DND-41 (cell line): Measurements from ENCODE around the gene KIF1A.

ENCODE experiments used
- ATAC-seq: fragments of 200-7000 bp; cut with Tn5 transposase; 3 replicates; pipeline ENCODE4 v1.9.1; 2021; ENCODE audit warnings: low read depth; ENCODE audit not compliant: insufficient read depth
- DNase-seq: peaks from one replicate; pipeline ENCODE4 v3.0.0-alpha.2; 2020
- H2AFZ ChIP-seq: 2 replicates; pipeline ENCODE4 v1.6.0; 2012; ENCODE audit warnings: low read depth, low read length
- H3K27ac ChIP-seq: 2 replicates; pipeline ENCODE4 v1.5.1; 2012; ENCODE audit warnings: low read length, inconsistent platforms
- H3K27me3 ChIP-seq: fragments of 200-600 bp; sonication (generic); 2 replicates; pipeline ENCODE4 v1.6.0; 2012; ENCODE audit warnings: low read length, mild to moderate bottlenecking, inconsistent platforms; ENCODE audit not compliant: insufficient read depth, poor library complexity
- H3K36me3 ChIP-seq: 2 replicates; pipeline ENCODE4 v1.5.1; 2012; ENCODE audit warnings: low read length, inconsistent platforms; ENCODE audit not compliant: insufficient read depth
- H3K4me1 ChIP-seq: 2 replicates; pipeline ENCODE4 v1.5.1; 2012; ENCODE audit warnings: mild to moderate bottlenecking, low read length; ENCODE audit not compliant: insufficient read depth
- H3K4me2 ChIP-seq: 2 replicates; pipeline ENCODE4 v1.6.0; 2012; ENCODE audit warnings: mild to moderate bottlenecking, moderate library complexity, low read length, inconsistent platforms; ENCODE audit not compliant: insufficient read depth
- H3K4me3 ChIP-seq, 2 experiments: fragments of 200-600 bp in 1 of 2; shearing (Covaris generic) in 1 of 2; 2 replicates each; pipeline ENCODE4 v1.5.1; 2012 to 2016; ENCODE audit warnings: inconsistent platforms in 2 of 2, low read length in 2 of 2, mild to moderate bottlenecking in 2 of 2, low read depth in 1 of 2, moderate library complexity in 1 of 2
- H3K79me2 ChIP-seq: 2 replicates; pipeline ENCODE4 v1.6.0; 2012; ENCODE audit warnings: low read length, inconsistent platforms; ENCODE audit not compliant: insufficient read depth
- H3K9ac ChIP-seq: 2 replicates; pipeline ENCODE4 v1.6.0; 2012; ENCODE audit warnings: low read depth, mild to moderate bottlenecking, inconsistent platforms, low read length, moderate library complexity
- H3K9me3 ChIP-seq: 2 replicates; pipeline ENCODE4 v1.5.1; 2012; ENCODE audit warnings: low read length, moderate library complexity, mild to moderate bottlenecking, inconsistent platforms; ENCODE audit not compliant: insufficient read depth, severe bottlenecking
- H4K20me1 ChIP-seq: 2 replicates; pipeline ENCODE4 v1.6.0; 2012; ENCODE audit warnings: low read length; ENCODE audit not compliant: insufficient read depth
- EZH2 ChIP-seq: IDR thresholded peaks from 3 replicates; pipeline ENCODE4 v1.6.1; 2012; ENCODE audit warnings: borderline replicate concordance, low read depth, mild to moderate bottlenecking, moderate library complexity, low read length, inconsistent platforms; ENCODE audit not compliant: severe bottlenecking
- TF ChIP-seq, protein P1 (sequence below): IDR thresholded peaks from 2 replicates; pipeline ENCODE4 v1.5.1; 2012; ENCODE audit warnings: borderline replicate concordance, low read length, moderate library complexity, mild to moderate bottlenecking; ENCODE audit not compliant: poor library complexity, severe bottlenecking; ENCODE audit errors: extremely low read depth

Gene KIF1A

DNA sequence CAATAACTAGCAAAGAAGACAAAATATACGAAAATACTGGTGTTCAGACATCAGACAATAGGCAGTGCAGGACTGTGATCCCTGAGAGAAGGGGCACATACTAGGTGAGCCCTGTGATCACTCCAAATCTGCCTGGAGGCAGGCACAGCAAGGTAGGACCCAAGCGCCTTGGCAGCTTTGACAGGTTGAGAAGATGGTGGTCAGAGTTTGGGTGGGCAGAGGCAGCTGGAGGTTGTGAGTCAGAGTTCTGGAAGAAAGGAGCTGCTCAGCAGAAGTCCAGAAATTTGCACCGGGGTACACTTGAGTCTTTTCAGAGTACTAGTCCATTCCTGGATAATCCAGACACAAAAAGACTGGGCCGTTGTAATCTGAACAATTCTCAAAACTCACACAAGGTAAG lies 14.0 kb downstream of the KIF1A start:
- TF ChIP-seq EZH2, result no peak
- H3K36me3 ChIP-seq, result no peaks in the 10 kb centered on the region

DNA sequence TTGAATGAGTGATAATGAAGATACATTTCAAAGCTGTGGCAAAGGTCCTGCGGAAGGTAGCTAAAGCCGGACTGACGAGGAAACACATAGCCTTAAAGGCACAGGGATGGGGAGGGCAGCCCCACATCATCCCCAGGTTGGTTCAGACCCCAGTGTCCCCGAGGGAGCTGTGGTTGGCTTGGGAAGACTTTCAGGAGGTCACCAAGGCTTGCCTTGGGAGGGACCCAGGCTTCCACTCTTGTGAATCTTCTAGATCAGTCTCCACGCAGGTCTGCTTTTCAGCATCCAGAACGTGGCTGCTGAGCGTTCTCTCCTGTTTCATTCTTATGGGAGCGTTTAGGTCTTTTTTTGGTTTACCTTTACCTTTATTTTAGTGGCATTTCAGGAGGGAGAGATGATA lies 16.8 kb downstream of the KIF1A start:
- TF ChIP-seq, protein P1, sequence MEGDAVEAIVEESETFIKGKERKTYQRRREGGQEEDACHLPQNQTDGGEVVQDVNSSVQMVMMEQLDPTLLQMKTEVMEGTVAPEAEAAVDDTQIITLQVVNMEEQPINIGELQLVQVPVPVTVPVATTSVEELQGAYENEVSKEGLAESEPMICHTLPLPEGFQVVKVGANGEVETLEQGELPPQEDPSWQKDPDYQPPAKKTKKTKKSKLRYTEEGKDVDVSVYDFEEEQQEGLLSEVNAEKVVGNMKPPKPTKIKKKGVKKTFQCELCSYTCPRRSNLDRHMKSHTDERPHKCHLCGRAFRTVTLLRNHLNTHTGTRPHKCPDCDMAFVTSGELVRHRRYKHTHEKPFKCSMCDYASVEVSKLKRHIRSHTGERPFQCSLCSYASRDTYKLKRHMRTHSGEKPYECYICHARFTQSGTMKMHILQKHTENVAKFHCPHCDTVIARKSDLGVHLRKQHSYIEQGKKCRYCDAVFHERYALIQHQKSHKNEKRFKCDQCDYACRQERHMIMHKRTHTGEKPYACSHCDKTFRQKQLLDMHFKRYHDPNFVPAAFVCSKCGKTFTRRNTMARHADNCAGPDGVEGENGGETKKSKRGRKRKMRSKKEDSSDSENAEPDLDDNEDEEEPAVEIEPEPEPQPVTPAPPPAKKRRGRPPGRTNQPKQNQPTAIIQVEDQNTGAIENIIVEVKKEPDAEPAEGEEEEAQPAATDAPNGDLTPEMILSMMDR, result no peak
- no peak for TF ChIP-seq EZH2
- no peak for ATAC-seq
- Histone ChIP-seq H4K20me1 (no peaks in the 10 kb centered on the region), H3K9me3 (no peaks in the 10 kb centered on the region), H2AFZ (no peak overlapping the region), H3K79me2 (no peaks in the 10 kb centered on the region), H3K27me3 (peaks cover 15% of the 10 kb centered on the region), H3K4me1 (no peaks in the 10 kb centered on the region), H3K36me3 (no peaks in the 10 kb centered on the region), H3K4me3 (no peak overlapping the region), H3K4me2 (no peak overlapping the region), H3K27ac (no peak overlapping the region), H3K9ac (no peak overlapping the region)
- DNase-seq, result no peak

More for the DNA sequence above, 14.0 kb downstream of the KIF1A start:
- peaks cover 7% of the 10 kb centered on the region for H3K27me3 ChIP-seq
- no peak overlapping the region for H3K27ac ChIP-seq
- H3K4me1 ChIP-seq, result no peaks in the 10 kb centered on the region
- no peak for DNase-seq
- H3K4me3 ChIP-seq, result no peak overlapping the region
- ATAC-seq, result no peak
- no peak overlapping the region for H2AFZ ChIP-seq
- no peak overlapping the region for H3K4me2 ChIP-seq
- H4K20me1 ChIP-seq, result no peaks in the 10 kb centered on the region
- H3K79me2 ChIP-seq, result no peaks in the 10 kb centered on the region
- H3K9ac ChIP-seq, result no peak overlapping the region
- no peaks in the 10 kb centered on the region for H3K9me3 ChIP-seq

DNA sequence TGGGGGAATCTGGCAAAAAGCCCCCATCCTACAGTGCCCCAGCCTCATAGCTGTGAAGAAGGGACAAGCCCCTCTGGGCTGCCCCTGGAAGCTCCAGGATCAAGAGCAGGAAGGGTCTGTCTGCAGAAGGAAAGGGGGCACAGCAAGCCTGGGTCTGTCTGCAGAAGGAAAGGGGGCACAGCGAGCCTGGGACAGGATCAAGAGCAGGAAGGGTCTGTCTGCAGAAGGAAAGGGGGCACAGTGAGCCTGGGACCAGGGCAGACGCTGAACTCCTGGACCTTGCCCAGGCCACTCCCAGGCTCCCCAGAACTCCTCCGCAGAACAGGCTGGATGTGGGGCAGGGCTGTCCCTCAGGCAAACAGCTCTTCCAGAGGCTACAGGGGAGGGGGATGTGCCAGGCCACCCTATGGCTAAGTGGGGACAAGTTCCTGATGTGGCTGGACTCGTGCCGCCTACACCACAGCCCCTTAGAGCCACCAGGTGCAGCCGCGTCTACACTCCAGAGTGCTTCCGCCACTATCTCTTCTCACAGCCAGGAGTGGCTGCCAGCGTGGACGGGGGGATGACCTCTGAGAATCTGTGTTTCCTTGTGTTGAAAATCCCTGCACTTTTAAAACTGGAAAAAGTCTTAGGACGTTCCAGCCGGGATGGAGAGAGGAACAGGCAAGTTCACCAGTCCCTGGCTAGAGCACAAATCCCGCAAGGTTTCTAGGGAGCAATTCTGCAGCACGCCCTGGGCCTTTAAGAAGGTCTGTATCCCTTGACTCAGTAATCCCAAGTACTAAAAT lies 20.8 kb downstream of the KIF1A start:
- H4K20me1 ChIP-seq, result no peaks in the 10 kb centered on the region
- H3K4me1 ChIP-seq, result no peaks in the 10 kb centered on the region
- H3K9ac ChIP-seq, result no peak overlapping the region
- H3K4me2 ChIP-seq, result no peak overlapping the region
- TF ChIP-seq, protein P1, result no peak
- TF ChIP-seq EZH2, result no peak
- no peak overlapping the region for H3K4me3 ChIP-seq
- H3K27me3 ChIP-seq, result peaks cover 16% of the 10 kb centered on the region
- ATAC-seq, result no peak
- no peaks in the 10 kb centered on the region for H3K36me3 ChIP-seq
- no peak overlapping the region for H2AFZ ChIP-seq
- DNase-seq, result no peak
- H3K27ac ChIP-seq, result no peak overlapping the region
- no peaks in the 10 kb centered on the region for H3K9me3 ChIP-seq
- no peaks in the 10 kb centered on the region for H3K79me2 ChIP-seq

DNA sequence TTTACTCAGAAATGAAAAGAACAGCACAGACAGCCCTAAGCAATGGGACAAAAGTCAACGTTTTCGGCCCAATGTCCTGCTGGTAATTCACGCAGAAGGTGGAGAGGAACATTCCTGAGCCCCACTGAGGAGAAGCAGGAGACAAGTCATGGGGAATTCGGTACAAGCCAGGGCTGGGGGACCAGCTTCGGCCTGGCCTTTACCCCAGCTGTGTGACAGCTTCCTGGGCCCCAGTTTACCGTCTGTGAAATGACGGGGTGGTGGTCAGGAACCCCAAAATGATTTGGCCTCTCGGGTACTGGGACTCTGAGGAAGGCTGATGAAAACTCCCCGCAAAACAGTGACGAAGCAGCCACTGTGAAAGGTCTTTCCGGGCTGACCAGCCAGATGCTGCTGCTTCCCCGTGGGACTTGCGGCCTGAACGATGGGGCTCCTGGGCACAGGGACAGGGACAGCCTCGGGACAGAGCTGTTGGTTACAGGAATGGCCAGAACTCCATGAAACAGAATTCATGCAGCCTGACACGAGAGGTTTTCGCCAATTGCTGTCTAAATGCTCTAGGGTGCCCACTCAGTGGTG lies 21.6 kb downstream of the KIF1A start:
- Histone ChIP-seq H3K27me3 (peaks cover 16% of the 10 kb centered on the region), H3K36me3 (no peaks in the 10 kb centered on the region), H3K9ac (no peak overlapping the region), H3K79me2 (no peaks in the 10 kb centered on the region), H3K4me3 (no peak overlapping the region), H3K4me1 (no peaks in the 10 kb centered on the region), H3K9me3 (no peaks in the 10 kb centered on the region), H2AFZ (no peak overlapping the region), H4K20me1 (no peaks in the 10 kb centered on the region), H3K27ac (no peak overlapping the region), H3K4me2 (no peak overlapping the region)
- no peak for DNase-seq
- TF ChIP-seq, protein P1, result no peak
- no peak for TF ChIP-seq EZH2
- no peak for ATAC-seq
